HCT116 (cell line): ENCODE results near the gene MYCN. TPM values are rescaled to one million over a fixed set of nuclear protein-coding genes. Genes with fewer than 3 reads are reported as not detected.

Experiments used
- ATAC-seq: fragments of 200-7000 bp; cut with Tn5 transposase; 2 replicates; pipeline ENCODE4 v1.9.1; 2020; ENCODE audit warnings: mild to moderate bottlenecking, moderate library complexity
- BruUV-seq: library from RNA; stranded (reverse); fragments of 400-500 nt; replicated peaks from 2 replicates; lab custom pipeline; 2021; lab: Mats Ljungman, UMichigan
- CTCF ChIA-PET: fragments of 300-600 bp; sonication (Branson Sonifier 250); formaldehyde crosslinking; loops from one replicate; lab custom pipeline; 2021; ENCODE audit warnings: antibody characterized with exemption; lab: Charles Lee
- POLR2A ChIA-PET: fragments of 300-600, 350-600 bp; sonication (Branson Sonifier 250); formaldehyde crosslinking; loops from one replicate; lab custom pipeline; 2021; ENCODE audit warnings: antibody characterized with exemption; lab: Charles Lee
- RAD21 ChIA-PET, 2 experiments: fragments of 300-600 bp; sonication (Branson Sonifier 250); formaldehyde crosslinking; loops; one replicate each; lab custom pipeline; 2023; ENCODE audit warnings: low total read pairs in 2 of 2; ENCODE audit not compliant: uncharacterized antibody in 2 of 2, unreplicated experiment in 2 of 2, low non-redundant PET in 1 of 2; lab: Charles Lee
- DNase-seq: peaks from one replicate; pipeline ENCODE4 v3.0.0-alpha.2; 2010; ENCODE audit warnings: low read depth, low spot score
- H2AFZ ChIP-seq: fragments of 200-600 bp; shearing (Covaris generic), sonication (generic); 2 replicates; pipeline ENCODE4 v1.6.1; 2017; ENCODE audit warnings: low read depth, mixed run types, mixed read lengths, antibody characterized with exemption, low read length; ENCODE audit not compliant: poor library complexity, severe bottlenecking
- H3K27ac ChIP-seq: 2 replicates; pipeline ENCODE4 v1.5.1; 2012; ENCODE audit warnings: low read depth, low read length
- H3K27me3 ChIP-seq: fragments of 200-600 bp; sonication (generic); 2 replicates; pipeline ENCODE4 v1.6.1; 2016; ENCODE audit warnings: mixed run types, low read length, mixed read lengths; ENCODE audit not compliant: insufficient read depth
- H3K36me3 ChIP-seq, 2 experiments: fragments of 200-500 bp in 1 of 2; fragments of 200-600 bp in 1 of 2; sonication (Bioruptor generic) in 1 of 2; sonication (generic) in 1 of 2; 2 replicates each; pipeline versions ENCODE4 v1.5.1 to v1.6.1; 2014 to 2016; ENCODE audit warnings: low read length in 2 of 2, inconsistent platforms in 1 of 2, mixed read lengths in 1 of 2, mixed run types in 1 of 2; ENCODE audit not compliant: insufficient read depth in 2 of 2, control insufficient read depth in 1 of 2
- H3K4me1 ChIP-seq, 2 experiments: fragments of 200-600 bp in 1 of 2; sonication (generic) in 1 of 2; 2 replicates each; pipeline versions ENCODE4 v1.5.1 to v1.6.1; 2012 to 2017; ENCODE audit warnings: low read length in 2 of 2, inconsistent platforms in 1 of 2, mild to moderate bottlenecking in 1 of 2, mixed read lengths in 1 of 2, mixed run types in 1 of 2, moderate library complexity in 1 of 2; ENCODE audit not compliant: insufficient read depth in 2 of 2, control insufficient read depth in 1 of 2
- H3K4me2 ChIP-seq: fragments of 200-600 bp; sonication (generic); 2 replicates; pipeline ENCODE4 v1.6.1; 2017; ENCODE audit warnings: mixed run types, low read length, mixed read lengths
- H3K4me3 ChIP-seq, 2 experiments: fragments of 200-600 bp in 1 of 2; sonication (generic) in 1 of 2; replicated peaks in 1 of 2; 2 replicates each; pipeline ENCODE4 v1.5.1; 2011 to 2016; ENCODE audit warnings: low read length in 2 of 2, control low read depth in 1 of 2, low read depth in 1 of 2, mild to moderate bottlenecking in 1 of 2, mixed read lengths in 1 of 2, mixed run types in 1 of 2
- H3K79me2 ChIP-seq: fragments of 200-600 bp; sonication (generic); 2 replicates; pipeline ENCODE4 v1.6.1; 2017; ENCODE audit warnings: mild to moderate bottlenecking, mixed run types, low read length, moderate library complexity, mixed read lengths; ENCODE audit not compliant: insufficient read depth
- H3K9ac ChIP-seq: fragments of 200-600 bp; sonication (generic); 2 replicates; pipeline ENCODE4 v1.6.1; 2016; ENCODE audit warnings: low read length, mixed read lengths
- H3K9me2 ChIP-seq: fragments of 200-600 bp; sonication (generic), shearing (Covaris generic); 2 replicates; pipeline ENCODE4 v1.6.1; 2017; ENCODE audit warnings: mixed run types, mild to moderate bottlenecking, moderate library complexity; ENCODE audit not compliant: insufficient read depth
- H3K9me3 ChIP-seq, 2 experiments: fragments of 200-500 bp in 1 of 2; fragments of 200-600 bp in 1 of 2; sonication (Bioruptor generic) in 1 of 2; sonication (generic) in 1 of 2; 2 replicates each; pipeline ENCODE4 v1.6.1; 2014 to 2017; ENCODE audit warnings: low read length in 2 of 2, mixed read lengths in 2 of 2, inconsistent platforms in 1 of 2, low read depth in 1 of 2, mild to moderate bottlenecking in 1 of 2, mixed run types in 1 of 2, moderate library complexity in 1 of 2; ENCODE audit not compliant: control insufficient read depth in 1 of 2, insufficient read depth in 1 of 2
- H4K20me1 ChIP-seq: fragments of 200-600 bp; sonication (generic), shearing (Covaris generic); 2 replicates; pipeline ENCODE4 v1.6.1; 2017; ENCODE audit warnings: mixed run types, mild to moderate bottlenecking, moderate library complexity; ENCODE audit not compliant: insufficient read depth
- CBX3 ChIP-seq: IDR thresholded peaks from 2 replicates; pipeline ENCODE4 v1.6.1; 2012; ENCODE audit warnings: low read depth
- CEBPB ChIP-seq: IDR thresholded peaks from 2 replicates; pipeline ENCODE4 v1.6.1; 2012; ENCODE audit warnings: low read depth
- EZH2 ChIP-seq: fragments of 200-600 bp; sonication (generic); IDR thresholded peaks from 2 replicates; pipeline ENCODE4 v1.6.1; 2017; ENCODE audit warnings: antibody characterized with exemption, mixed run types
- EZH2phosphoT487 ChIP-seq: fragments of 200-600 bp; IDR thresholded peaks from 2 replicates; pipeline ENCODE4 v1.6.1; 2018; ENCODE audit warnings: antibody characterized with exemption, borderline replicate concordance
- FOSL1 ChIP-seq: IDR thresholded peaks from 2 replicates; pipeline ENCODE4 v1.6.1; 2012; ENCODE audit warnings: low read depth
- JUND ChIP-seq: IDR thresholded peaks from 2 replicates; pipeline ENCODE4 v1.6.1; 2012
- RAD21 ChIP-seq: IDR thresholded peaks from 2 replicates; pipeline ENCODE4 v1.6.1; 2012; ENCODE audit warnings: low read depth, mild to moderate bottlenecking
- SIN3A ChIP-seq: IDR thresholded peaks from 2 replicates; pipeline ENCODE4 v1.6.1; 2012; ENCODE audit warnings: low read depth
- SP1 ChIP-seq: IDR thresholded peaks from 2 replicates; pipeline ENCODE4 v1.6.1; 2012; ENCODE audit warnings: low read depth
- ZFX ChIP-seq: fragments of 450-650 bp; IDR thresholded peaks from 2 replicates; pipeline ENCODE4 v1.6.1; 2017
- intact Hi-C: fragments of 100-400 bp; cut with micrococcal nuclease; formaldehyde crosslinking; loops from 2 replicates; pipeline ENCODE4 v1.10.0; 2022
- total RNA-seq: library from RNA; stranded (reverse); gene quantifications from one replicate; pipeline ENCODE4 v1.2.1, GENCODE V29; 2021; ENCODE audit not compliant: unreplicated experiment
- TF ChIP-seq, protein P1 (sequence below): IDR thresholded peaks from 2 replicates; pipeline ENCODE4 v1.6.1; 2011; ENCODE audit warnings: mild to moderate bottlenecking, low read length, moderate library complexity; ENCODE audit not compliant: insufficient replicate concordance; ENCODE audit errors: extremely low read depth
- TF ChIP-seq, protein P2 (sequence below): IDR thresholded peaks from 2 replicates; pipeline ENCODE4 v1.6.1; 2012

MYCN gene
- total RNA-seq, 1 experiment from 2014 or later: not detected

DNA sequence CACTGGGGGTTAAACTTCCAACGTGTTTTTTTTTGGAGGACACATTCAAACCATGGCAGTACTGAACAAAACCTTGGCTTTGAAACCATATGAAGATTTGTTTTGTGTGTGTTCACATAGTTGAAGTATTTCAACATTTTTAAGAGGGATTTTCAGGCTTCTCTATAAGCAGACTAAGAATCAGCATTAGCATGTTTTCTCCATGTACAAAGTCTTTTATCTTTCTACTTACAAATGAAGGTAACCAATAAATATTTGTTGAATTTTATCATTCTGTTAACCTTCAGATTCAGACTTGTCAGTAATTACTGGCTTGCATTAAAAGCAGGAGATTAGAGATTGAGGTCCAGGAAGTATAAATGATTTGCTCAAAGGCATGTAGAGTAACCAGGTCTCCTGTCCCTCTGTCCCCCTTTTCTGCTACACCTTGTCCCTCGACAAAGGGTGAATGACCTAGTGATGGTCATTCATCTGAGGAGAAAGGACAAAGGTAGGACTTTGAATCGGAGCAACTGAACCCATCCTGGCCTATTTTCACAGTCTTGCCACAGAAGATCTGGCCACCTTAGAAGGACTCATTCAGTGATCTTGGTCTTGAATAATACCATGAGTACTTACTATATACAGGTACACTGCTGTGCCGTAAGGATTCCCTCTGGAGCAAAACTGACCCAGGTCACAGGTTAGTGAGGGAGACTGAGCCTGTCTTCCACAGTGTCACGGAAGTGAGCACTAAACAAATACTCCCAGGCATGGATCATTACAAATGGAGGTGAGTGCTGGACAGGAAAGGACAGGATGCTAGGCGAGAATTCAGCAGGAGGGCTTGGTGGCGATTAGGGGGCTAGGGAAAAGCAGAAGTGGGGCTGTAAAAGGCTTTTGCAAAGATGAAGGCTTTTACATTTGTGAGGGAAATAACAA lies 2.2 kb upstream of the MYCN start:
- intact Hi-C loops: loop anchor here (10.0 kb wide), 1 partner anchor 827 kb away; no protein-coding TSS in a partner anchor
- DNase-seq: no peak
- Histone ChIP-seq H4K20me1 (no peaks in the 10 kb centered on the region), H3K27ac (no peak overlapping the region), H3K4me1 (peaks cover 0 to 10% of the 10 kb centered on the region in 2 experiments; a peak in 3 of 4 replicates), H3K36me3 (no peaks in the 10 kb centered on the region), H2AFZ (no peak overlapping the region), H3K4me2 (no peak overlapping the region), H3K9me2 (no peaks in the 10 kb centered on the region), H3K79me2 (no peaks in the 10 kb centered on the region), H3K9me3 (no peaks in the 10 kb centered on the region), H3K9ac (no peak overlapping the region), H3K27me3 (peaks cover 13% of the 10 kb centered on the region; the same call in 1 of the 2 replicates), H3K4me3 (no peak overlapping the region)
- ChIA-PET CTCF (no interaction called here), POLR2A (no interaction called here), RAD21 (no interaction called here)
- no peak for ATAC-seq
- TF ChIP-seq, protein P1, sequence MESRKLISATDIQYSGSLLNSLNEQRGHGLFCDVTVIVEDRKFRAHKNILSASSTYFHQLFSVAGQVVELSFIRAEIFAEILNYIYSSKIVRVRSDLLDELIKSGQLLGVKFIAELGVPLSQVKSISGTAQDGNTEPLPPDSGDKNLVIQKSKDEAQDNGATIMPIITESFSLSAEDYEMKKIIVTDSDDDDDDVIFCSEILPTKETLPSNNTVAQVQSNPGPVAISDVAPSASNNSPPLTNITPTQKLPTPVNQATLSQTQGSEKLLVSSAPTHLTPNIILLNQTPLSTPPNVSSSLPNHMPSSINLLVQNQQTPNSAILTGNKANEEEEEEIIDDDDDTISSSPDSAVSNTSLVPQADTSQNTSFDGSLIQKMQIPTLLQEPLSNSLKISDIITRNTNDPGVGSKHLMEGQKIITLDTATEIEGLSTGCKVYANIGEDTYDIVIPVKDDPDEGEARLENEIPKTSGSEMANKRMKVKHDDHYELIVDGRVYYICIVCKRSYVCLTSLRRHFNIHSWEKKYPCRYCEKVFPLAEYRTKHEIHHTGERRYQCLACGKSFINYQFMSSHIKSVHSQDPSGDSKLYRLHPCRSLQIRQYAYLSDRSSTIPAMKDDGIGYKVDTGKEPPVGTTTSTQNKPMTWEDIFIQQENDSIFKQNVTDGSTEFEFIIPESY: no peak
- TF ChIP-seq, protein P2, sequence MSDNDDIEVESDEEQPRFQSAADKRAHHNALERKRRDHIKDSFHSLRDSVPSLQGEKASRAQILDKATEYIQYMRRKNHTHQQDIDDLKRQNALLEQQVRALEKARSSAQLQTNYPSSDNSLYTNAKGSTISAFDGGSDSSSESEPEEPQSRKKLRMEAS: no peak
- TF ChIP-seq SIN3A (no peak), CBX3 (no peak), ZFX (no peak), CEBPB (no peak), RAD21 (no peak), EZH2 (no peak), JUND (no peak), SP1 (no peak), FOSL1 (no peak), EZH2phosphoT487 (no peak)
- BruUV-seq: no TSS peak
